ENCODE measurements around the gene KCNK7.

KCNK7 gene

GRCh38 chr11:65637032-65637557 lies 41.5 kb upstream of the KCNK7 start:
- peaks cover 64% of the 10 kb centered on the region for H3K36me3 ChIP-seq (ENCODE audit: control insufficient read depth, insufficient read depth, low read length)
- no peaks in the 10 kb centered on the region for H3K9me3 ChIP-seq (ENCODE audit: control insufficient read depth, low read length)
- H3K4me1 ChIP-seq (ENCODE audit: control insufficient read depth, insufficient read depth, low read length, poor library complexity, severe bottlenecking), result peaks cover 11% of the 10 kb centered on the region
- 82 to 100% methylated on average over 2 of the region's 3 CpGs for WGBS, 2 experiments (ENCODE audit: insufficient coverage in 2 of 2)
- no peak overlapping the region for H3K4me3 ChIP-seq (ENCODE audit: extremely low read depth, insufficient read depth, low read length, poor library complexity, severe bottlenecking)
- H3K27ac ChIP-seq (ENCODE audit: low read depth, low read length, severe bottlenecking), result peak overlapping the region; percentile 87

GRCh38 chr11:65636108-65637031 lies 40.8 kb upstream of the KCNK7 start:
- Histone ChIP-seq H3K4me1 (ENCODE audit: control insufficient read depth, insufficient read depth, low read length, poor library complexity, severe bottlenecking) (peaks cover 11% of the 10 kb centered on the region), H3K36me3 (ENCODE audit: control insufficient read depth, insufficient read depth, low read length) (peaks cover 61% of the 10 kb centered on the region), H3K9me3 (ENCODE audit: control insufficient read depth, low read length) (no peaks in the 10 kb centered on the region), H3K27ac (ENCODE audit: low read depth, low read length, severe bottlenecking) (no peak overlapping the region), H3K4me3 (ENCODE audit: extremely low read depth, insufficient read depth, low read length, poor library complexity, severe bottlenecking) (no peak overlapping the region)
- WGBS, 2 experiments (ENCODE audit: insufficient coverage in 2 of 2), result 96 to 97% methylated on average over 13 to 24 of the region's 28 CpGs

- peaks cover 11% of the 10 kb centered on the region for H3K4me1 ChIP-seq (ENCODE audit: control insufficient read depth, insufficient read depth, low read length, poor library complexity, severe bottlenecking)
- H3K9me3 ChIP-seq (ENCODE audit: control insufficient read depth, low read length), result no peaks in the 10 kb centered on the region
- WGBS, 2 experiments (ENCODE audit: insufficient coverage in 2 of 2), result 95 to 97% methylated on average over 41 to 42 of the region's 46 CpGs
- peaks cover 66% of the 10 kb centered on the region for H3K36me3 ChIP-seq (ENCODE audit: control insufficient read depth, insufficient read depth, low read length)
- no peak overlapping the region for H3K4me3 ChIP-seq (ENCODE audit: extremely low read depth, insufficient read depth, low read length, poor library complexity, severe bottlenecking)
- H3K27ac ChIP-seq (ENCODE audit: low read depth, low read length, severe bottlenecking), result no peak overlapping the region
Measured at GRCh38 chr11:65634905-65635731, 39.5 kb upstream of the KCNK7 start.

GRCh38 chr11:65634440-65634839 lies 38.8 kb upstream of the KCNK7 start:
- Histone ChIP-seq H3K27ac (ENCODE audit: low read depth, low read length, severe bottlenecking) (no peak overlapping the region), H3K4me1 (ENCODE audit: control insufficient read depth, insufficient read depth, low read length, poor library complexity, severe bottlenecking) (peaks cover 11% of the 10 kb centered on the region), H3K4me3 (ENCODE audit: extremely low read depth, insufficient read depth, low read length, poor library complexity, severe bottlenecking) (no peak overlapping the region), H3K9me3 (ENCODE audit: control insufficient read depth, low read length) (no peaks in the 10 kb centered on the region), H3K36me3 (ENCODE audit: control insufficient read depth, insufficient read depth, low read length) (peaks cover 68% of the 10 kb centered on the region)
- 94 to 99% methylated on average over 9 to 11 of the region's 11 CpGs for whole genome bisulfite sequencing, 2 experiments (ENCODE audit: insufficient coverage in 2 of 2)

- Histone ChIP-seq H3K4me1 (ENCODE audit: control insufficient read depth, insufficient read depth, low read length, poor library complexity, severe bottlenecking) (peaks cover 11% of the 10 kb centered on the region), H3K4me3 (ENCODE audit: extremely low read depth, insufficient read depth, low read length, poor library complexity, severe bottlenecking) (no peak overlapping the region), H3K36me3 (ENCODE audit: control insufficient read depth, insufficient read depth, low read length) (peaks cover 69% of the 10 kb centered on the region), H3K9me3 (ENCODE audit: control insufficient read depth, low read length) (no peaks in the 10 kb centered on the region), H3K27ac (ENCODE audit: low read depth, low read length, severe bottlenecking) (no peak overlapping the region)
- 95 to 97% methylated on average over 10 to 14 of the region's 14 CpGs for WGBS, 2 experiments (ENCODE audit: insufficient coverage in 2 of 2)
Measured at GRCh38 chr11:65634109-65634436, 38.5 kb upstream of the KCNK7 start.

GRCh38 chr11:65633390-65634108 lies 37.9 kb upstream of the KCNK7 start:
- Histone ChIP-seq H3K36me3 (ENCODE audit: control insufficient read depth, insufficient read depth, low read length) (peaks cover 74% of the 10 kb centered on the region), H3K4me1 (ENCODE audit: control insufficient read depth, insufficient read depth, low read length, poor library complexity, severe bottlenecking) (peaks cover 11% of the 10 kb centered on the region)
- WGBS, 2 experiments (ENCODE audit: insufficient coverage in 2 of 2), result 95 to 96% methylated on average over 14 to 19 of the region's 20 CpGs

GRCh38 chr11:65630215-65630614 lies 34.6 kb upstream of the KCNK7 start:
- Histone ChIP-seq H3K27ac (ENCODE audit: low read depth, low read length, severe bottlenecking) (no peak overlapping the region), H3K4me1 (ENCODE audit: control insufficient read depth, insufficient read depth, low read length, poor library complexity, severe bottlenecking) (no peaks in the 10 kb centered on the region), H3K9me3 (ENCODE audit: control insufficient read depth, low read length) (no peaks in the 10 kb centered on the region), H3K36me3 (ENCODE audit: control insufficient read depth, insufficient read depth, low read length) (peaks cover 84% of the 10 kb centered on the region), H3K4me3 (ENCODE audit: extremely low read depth, insufficient read depth, low read length, poor library complexity, severe bottlenecking) (no peak overlapping the region)
- 91 to 94% methylated on average over 8 of the region's 11 CpGs for WGBS, 2 experiments (ENCODE audit: insufficient coverage in 2 of 2)

More at GRCh38 chr11:65633390-65634108, 37.9 kb upstream of the KCNK7 start:
- no peak overlapping the region for H3K4me3 ChIP-seq (ENCODE audit: extremely low read depth, insufficient read depth, low read length, poor library complexity, severe bottlenecking)
- no peak overlapping the region for H3K27ac ChIP-seq (ENCODE audit: low read depth, low read length, severe bottlenecking)
- no peaks in the 10 kb centered on the region for H3K9me3 ChIP-seq (ENCODE audit: control insufficient read depth, low read length)

DNA sequence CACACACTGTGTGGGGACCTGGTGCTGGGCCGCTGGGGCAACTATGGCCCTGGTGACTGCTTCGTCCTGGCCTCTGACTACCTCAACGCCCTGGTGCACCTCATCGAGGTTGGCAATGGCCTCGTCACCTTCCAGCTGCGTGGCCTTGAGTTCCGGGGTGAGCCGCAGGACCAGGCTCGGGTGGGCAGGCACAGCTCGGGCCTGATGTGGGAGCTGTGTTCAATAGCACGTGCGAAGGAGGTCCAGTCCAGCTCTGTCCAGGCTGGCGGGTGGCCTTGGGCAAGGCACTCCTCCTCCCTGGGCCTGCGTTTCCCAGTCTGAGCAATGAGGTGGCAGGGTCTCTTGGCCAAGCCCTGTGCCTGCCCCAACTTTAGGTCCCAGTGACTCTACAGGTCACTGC lies 34.0 kb upstream of the KCNK7 start:
- H3K4me1 ChIP-seq (ENCODE audit: control insufficient read depth, insufficient read depth, low read length, poor library complexity, severe bottlenecking), result no peaks in the 10 kb centered on the region
- no peak overlapping the region for H3K27ac ChIP-seq (ENCODE audit: low read depth, low read length, severe bottlenecking)
- H3K4me3 ChIP-seq (ENCODE audit: extremely low read depth, insufficient read depth, low read length, poor library complexity, severe bottlenecking), result no peak overlapping the region
- H3K36me3 ChIP-seq (ENCODE audit: control insufficient read depth, insufficient read depth, low read length), result peaks cover 84% of the 10 kb centered on the region
- no peaks in the 10 kb centered on the region for H3K9me3 ChIP-seq (ENCODE audit: control insufficient read depth, low read length)
- WGBS, 2 experiments (ENCODE audit: insufficient coverage in 2 of 2), result 95 to 98% methylated on average over 14 of the region's 14 CpGs

DNA sequence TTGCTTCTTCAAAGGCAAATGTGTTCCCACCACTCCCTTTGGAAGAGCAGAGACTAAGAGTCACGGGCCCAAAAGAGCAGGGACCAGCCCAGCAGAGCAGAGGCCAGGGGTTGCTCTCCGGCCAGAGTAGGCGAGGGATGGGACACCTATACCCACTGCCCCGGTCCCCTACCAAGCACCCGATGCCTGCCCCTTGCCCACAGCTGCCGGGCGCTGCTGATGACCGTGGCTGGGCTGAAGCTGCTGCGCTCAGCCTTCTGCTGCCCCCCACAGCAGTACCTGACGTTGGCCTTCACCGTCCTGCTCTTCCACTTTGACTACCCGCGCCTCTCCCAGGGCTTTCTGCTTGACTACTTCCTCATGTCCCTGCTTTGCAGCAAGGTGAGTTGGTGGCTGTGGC lies 31.6 kb upstream of the KCNK7 start:
- H3K4me1 ChIP-seq (ENCODE audit: control insufficient read depth, insufficient read depth, low read length, poor library complexity, severe bottlenecking), result no peaks in the 10 kb centered on the region
- WGBS, 2 experiments (ENCODE audit: insufficient coverage in 2 of 2), result 96% methylated on average over 13 of the region's 13 CpGs
- peaks cover 87% of the 10 kb centered on the region for H3K36me3 ChIP-seq (ENCODE audit: control insufficient read depth, insufficient read depth, low read length)
- H3K27ac ChIP-seq (ENCODE audit: low read depth, low read length, severe bottlenecking), result no peak overlapping the region
- no peak overlapping the region for H3K4me3 ChIP-seq (ENCODE audit: extremely low read depth, insufficient read depth, low read length, poor library complexity, severe bottlenecking)
- H3K9me3 ChIP-seq (ENCODE audit: control insufficient read depth, low read length), result no peaks in the 10 kb centered on the region

DNA sequence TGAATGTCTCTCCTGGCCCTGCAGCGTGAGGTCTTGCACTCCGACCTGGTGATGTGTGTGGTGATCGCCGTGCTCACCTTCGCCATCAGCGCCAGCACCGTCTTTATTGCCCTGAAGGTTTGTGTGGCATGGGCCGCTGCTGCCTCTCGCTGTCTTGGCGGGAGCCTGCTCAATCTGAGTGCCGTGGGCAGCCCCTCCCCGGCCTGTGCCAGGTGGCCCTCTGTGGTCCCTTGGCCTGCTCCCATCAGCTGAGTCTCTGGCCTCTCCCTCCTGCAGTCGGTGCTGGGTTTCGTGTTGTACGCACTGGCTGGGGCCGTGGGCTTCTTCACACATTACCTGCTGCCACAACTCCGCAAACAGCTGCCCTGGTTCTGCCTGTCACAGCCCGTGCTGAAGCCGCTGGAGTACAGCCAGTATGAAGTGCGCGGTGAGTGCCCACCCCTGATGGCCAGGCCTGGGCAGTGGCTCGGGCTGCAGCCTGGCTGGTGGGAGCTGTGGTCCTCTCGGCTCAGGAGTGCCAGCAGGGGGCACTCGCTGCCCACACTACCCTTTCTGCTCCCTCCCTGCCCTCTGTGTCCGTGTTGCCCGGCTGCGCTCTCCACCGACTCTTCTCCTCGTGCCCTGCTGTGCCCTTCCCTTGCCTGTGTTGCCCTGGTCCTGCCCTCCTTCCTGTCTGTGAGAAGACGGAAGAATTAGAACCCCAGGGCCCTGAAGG lies 30.2 kb upstream of the KCNK7 start:
- peaks cover 93% of the 10 kb centered on the region for H3K36me3 ChIP-seq (ENCODE audit: control insufficient read depth, insufficient read depth, low read length)
- H3K27ac ChIP-seq (ENCODE audit: low read depth, low read length, severe bottlenecking), result no peak overlapping the region
- 82 to 85% methylated on average over 28 to 30 of the region's 30 CpGs for WGBS, 2 experiments (ENCODE audit: insufficient coverage in 2 of 2)
- H3K4me1 ChIP-seq (ENCODE audit: control insufficient read depth, insufficient read depth, low read length, poor library complexity, severe bottlenecking), result no peaks in the 10 kb centered on the region
- no peak overlapping the region for H3K4me3 ChIP-seq (ENCODE audit: extremely low read depth, insufficient read depth, low read length, poor library complexity, severe bottlenecking)
- H3K9me3 ChIP-seq (ENCODE audit: control insufficient read depth, low read length), result no peaks in the 10 kb centered on the region
